MM.1S (cell line): ENCODE results near the gene ADAMTS9.

Experiments
- EZH2 ChIP-seq: fragments of 300-600 bp; sonication (generic); optimal IDR thresholded peaks from 2 replicates; pipeline ENCODE3; 2017; ENCODE audit warnings: low read depth, mild to moderate bottlenecking, antibody characterized with exemption, low read length, mixed read lengths
- TF ChIP-seq, protein P1 (sequence below): fragments of 300-600 bp; sonication (generic); IDR thresholded peaks from 2 replicates; pipeline ENCODE4 v1.5.1; 2016; ENCODE audit warnings: antibody characterized with exemption, low read length, mixed read lengths

DNA sequence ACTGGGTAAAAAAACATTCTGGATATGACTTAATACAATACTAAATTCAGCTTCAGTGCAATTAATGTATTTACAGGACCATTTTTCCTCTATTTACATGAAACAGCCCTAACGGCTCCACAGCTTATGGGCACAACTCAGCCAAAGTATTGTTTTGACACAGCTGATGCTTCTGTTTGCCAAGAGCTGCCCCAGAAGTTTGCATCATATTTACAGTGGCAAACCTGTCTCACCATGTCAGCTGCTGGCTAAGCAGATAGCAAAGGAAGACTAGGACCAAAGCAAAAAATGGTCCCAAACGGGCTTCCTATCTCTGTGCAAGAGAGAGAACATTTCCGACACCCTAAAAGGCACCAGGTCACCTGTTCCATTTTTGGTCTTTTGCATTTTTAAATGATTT lies 94.5 kb downstream of the ADAMTS9 start:
- TF ChIP-seq, protein P1, sequence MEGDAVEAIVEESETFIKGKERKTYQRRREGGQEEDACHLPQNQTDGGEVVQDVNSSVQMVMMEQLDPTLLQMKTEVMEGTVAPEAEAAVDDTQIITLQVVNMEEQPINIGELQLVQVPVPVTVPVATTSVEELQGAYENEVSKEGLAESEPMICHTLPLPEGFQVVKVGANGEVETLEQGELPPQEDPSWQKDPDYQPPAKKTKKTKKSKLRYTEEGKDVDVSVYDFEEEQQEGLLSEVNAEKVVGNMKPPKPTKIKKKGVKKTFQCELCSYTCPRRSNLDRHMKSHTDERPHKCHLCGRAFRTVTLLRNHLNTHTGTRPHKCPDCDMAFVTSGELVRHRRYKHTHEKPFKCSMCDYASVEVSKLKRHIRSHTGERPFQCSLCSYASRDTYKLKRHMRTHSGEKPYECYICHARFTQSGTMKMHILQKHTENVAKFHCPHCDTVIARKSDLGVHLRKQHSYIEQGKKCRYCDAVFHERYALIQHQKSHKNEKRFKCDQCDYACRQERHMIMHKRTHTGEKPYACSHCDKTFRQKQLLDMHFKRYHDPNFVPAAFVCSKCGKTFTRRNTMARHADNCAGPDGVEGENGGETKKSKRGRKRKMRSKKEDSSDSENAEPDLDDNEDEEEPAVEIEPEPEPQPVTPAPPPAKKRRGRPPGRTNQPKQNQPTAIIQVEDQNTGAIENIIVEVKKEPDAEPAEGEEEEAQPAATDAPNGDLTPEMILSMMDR = no peak
- no peak for TF ChIP-seq EZH2
